ENCODE data around the gene ALAS2. TPM values are rescaled to one million over a fixed set of nuclear protein-coding genes. Genes with fewer than 3 reads are reported as not detected.
"Not testable (repeated sequence)": the region's sequence is repeated elsewhere in the genome, so short reads cannot be mapped to it uniquely, and the experiment has no call there.

ALAS2 gene
- total RNA-seq (2014; rRNA removed; shearing (Covaris generic)) = not detected in 2 replicates
- not detected in 2 replicates for polyA plus RNA-seq (2015; cell fraction: cytosol; rRNA removed)
- polyA plus RNA-seq (2015; cell fraction: nucleus; rRNA removed) = not detected in 2 replicates

GRCh38 chrX:55030271-55031205 is at the start of gene ALAS2:
Gene ALAS2 (minus strand): TSS chrX:55030977. CDS start chrX:55026000, 4,977 bp downstream.
- DNase-seq (ENCODE audit: low read depth) = no peak

GRCh38 chrX:55074851-55075467 is 44.2 kb upstream of the ALAS2 start, which contains the start of gene PAGE2B:
Gene PAGE2B (plus strand): TSS chrX:55075030. CDS start chrX:55076042, 1,012 bp downstream.
- no peak for DNase-seq (ENCODE audit: low read depth)

- no peak for DNase-seq (ENCODE audit: low read depth)
Measured at GRCh38 chrX:55072286-55072685, 41.5 kb upstream of the ALAS2 start.

GRCh38 chrX:55067180-55067579 is 36.4 kb upstream of the ALAS2 start:
- DNase-seq (ENCODE audit: low read depth) = not testable (repeated sequence)

- peak; percentile 1 for DNase-seq (ENCODE audit: low read depth)
Measured at GRCh38 chrX:55057675-55058249, 27.0 kb upstream of the ALAS2 start.

GRCh38 chrX:55056820-55057674 is 26.3 kb upstream of the ALAS2 start:
- DNase-seq (ENCODE audit: low read depth) = no peak

- DNase-seq (ENCODE audit: low read depth) = not testable (repeated sequence)
Measured at GRCh38 chrX:55050599-55050998, 19.8 kb upstream of the ALAS2 start.

- no peak for DNase-seq (ENCODE audit: low read depth)
Measured at GRCh38 chrX:55041514-55041913, 10.7 kb upstream of the ALAS2 start.

GRCh38 chrX:55039471-55039870 is 8.7 kb upstream of the ALAS2 start:
- DNase-seq (ENCODE audit: low read depth) = no peak

GRCh38 chrX:55033429-55033828 is 2.7 kb upstream of the ALAS2 start:
- no peak for DNase-seq (ENCODE audit: low read depth)

- DNase-seq (ENCODE audit: low read depth) = no peak
Measured at GRCh38 chrX:55029291-55029690, 1.5 kb downstream of the ALAS2 start.

GRCh38 chrX:55028611-55029010 is 2.2 kb downstream of the ALAS2 start:
- no peak for DNase-seq (ENCODE audit: low read depth)

- DNase-seq (ENCODE audit: low read depth) = no peak
Measured at GRCh38 chrX:55028040-55028439, 2.7 kb downstream of the ALAS2 start.

- DNase-seq (ENCODE audit: low read depth) = no peak
Measured at GRCh38 chrX:55026840-55027239, 3.9 kb downstream of the ALAS2 start.

GRCh38 chrX:55026143-55026542 is 4.6 kb downstream of the ALAS2 start:
- peak; percentile 14 for DNase-seq (ENCODE audit: low read depth)

- no peak for DNase-seq (ENCODE audit: low read depth)
Measured at GRCh38 chrX:55014897-55015299, 15.9 kb downstream of the ALAS2 start.

- DNase-seq (ENCODE audit: low read depth) = no peak
Measured at GRCh38 chrX:55011294-55011693, 19.5 kb downstream of the ALAS2 start.

- peak; percentile 67 for DNase-seq (ENCODE audit: low read depth)
Measured at GRCh38 chrX:55008571-55009358, 22.0 kb downstream of the ALAS2 start.

GRCh38 chrX:55007656-55008055 is 23.1 kb downstream of the ALAS2 start:
- DNase-seq (ENCODE audit: low read depth) = peak; percentile 5
